ENCODE data around the gene TBC1D30. TPM values are rescaled to one million over a fixed set of nuclear protein-coding genes. Genes with fewer than 3 reads are reported as not detected.

The TBC1D30 gene
- total RNA-seq, 2 donors from 2014 or later: 0.20 to 0.23 TPM

- no peaks in the 10 kb centered on the region for H3K36me3 Mint-ChIP-seq (ENCODE audit: low read depth)
- no peak overlapping the region for H3K4me3 Mint-ChIP-seq
- no peaks in the 10 kb centered on the region for H3K4me1 Mint-ChIP-seq
- no peak for ATAC-seq
- peaks cover 40% of the 10 kb centered on the region for H3K27me3 Mint-ChIP-seq
- no peaks in the 10 kb centered on the region for H3K9me3 ChIP-seq (ENCODE audit: control insufficient read depth, low read length, poor library complexity, severe bottlenecking)
- H3K27ac Mint-ChIP-seq: no peak overlapping the region
- no peak for DNase-seq
Observed at GRCh38 chr12:64814432-64814831, 10.0 kb upstream of the TBC1D30 start.

- H3K27me3 Mint-ChIP-seq: peaks cover 32% of the 10 kb centered on the region
- no peaks in the 10 kb centered on the region for H3K36me3 Mint-ChIP-seq (ENCODE audit: low read depth)
- DNase-seq: no peak
- ATAC-seq: no peak
- H3K4me3 Mint-ChIP-seq: no peak overlapping the region
- no peaks in the 10 kb centered on the region for H3K9me3 ChIP-seq (ENCODE audit: control insufficient read depth, low read length, poor library complexity, severe bottlenecking)
- H3K27ac Mint-ChIP-seq: no peak overlapping the region
- no peaks in the 10 kb centered on the region for H3K4me1 Mint-ChIP-seq
Observed at GRCh38 chr12:64819816-64820402, 4.5 kb upstream of the TBC1D30 start.

DNA sequence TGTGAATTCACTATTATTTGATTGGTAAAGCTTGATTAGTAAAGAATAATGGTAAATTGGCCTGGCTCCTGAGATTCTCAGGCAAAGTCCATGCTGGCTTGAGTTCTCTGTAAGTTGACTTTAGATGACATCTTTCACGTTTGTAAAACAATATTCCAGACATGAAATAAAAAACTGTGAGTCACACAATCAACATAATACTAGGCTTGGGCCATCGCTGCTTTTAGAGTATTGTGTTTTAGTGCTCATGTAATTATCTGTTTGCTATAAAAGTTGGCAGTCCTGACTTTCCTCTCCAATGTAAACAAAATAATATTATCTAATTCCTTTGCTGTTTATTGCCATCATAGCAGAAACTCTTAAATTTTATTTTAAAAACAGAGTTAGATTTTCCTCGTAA lies 3.9 kb upstream of the TBC1D30 start:
- H3K4me1 Mint-ChIP-seq: peaks cover 3% of the 10 kb centered on the region
- no peak overlapping the region for H3K4me3 Mint-ChIP-seq
- DNase-seq (no peak), ATAC-seq (no peak)
- H3K27me3 Mint-ChIP-seq: peaks cover 39% of the 10 kb centered on the region
- no peaks in the 10 kb centered on the region for H3K36me3 Mint-ChIP-seq (ENCODE audit: low read depth)
- no peaks in the 10 kb centered on the region for H3K9me3 ChIP-seq (ENCODE audit: control insufficient read depth, low read length, poor library complexity, severe bottlenecking)
- H3K27ac Mint-ChIP-seq: no peak overlapping the region

DNA sequence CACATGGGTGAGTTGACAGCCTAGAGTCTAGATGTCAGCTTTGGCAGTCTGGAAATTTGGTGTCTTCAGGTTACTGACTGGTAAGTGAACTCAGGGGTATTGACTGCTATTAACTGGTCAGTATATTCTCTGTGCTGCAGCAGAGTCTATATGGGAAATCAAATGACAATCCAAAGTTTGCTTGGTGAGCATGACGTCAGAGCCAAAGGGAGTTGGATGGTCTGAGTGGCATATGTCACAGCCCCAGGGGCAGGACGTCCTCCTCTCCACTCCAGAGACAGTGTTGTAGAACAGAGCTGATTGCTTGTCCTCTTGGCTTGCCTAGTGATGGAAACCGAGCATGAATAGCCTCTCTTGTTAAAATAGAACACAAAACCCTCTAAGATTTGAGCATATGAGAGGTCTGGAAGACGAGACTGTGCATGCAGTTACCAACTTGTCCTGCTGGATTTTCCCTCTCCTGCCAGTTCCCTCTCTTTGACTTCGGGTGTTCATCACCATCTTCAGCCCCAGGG lies 3.3 kb upstream of the TBC1D30 start:
- Mint-ChIP-seq H3K27ac (no peak overlapping the region), H3K4me1 (peaks cover 7% of the 10 kb centered on the region)

GRCh38 chr12:64824130-64824499 lies 332 bp upstream of the TBC1D30 start:
- H3K9me3 ChIP-seq (ENCODE audit: control insufficient read depth, low read length, poor library complexity, severe bottlenecking): no peaks in the 10 kb centered on the region
- peaks cover 2% of the 10 kb centered on the region for H3K36me3 Mint-ChIP-seq (ENCODE audit: low read depth)
- ATAC-seq (no peak), DNase-seq (no peak)
- peaks cover 66% of the 10 kb centered on the region for H3K27me3 Mint-ChIP-seq
- H3K4me1 Mint-ChIP-seq: peaks cover 8% of the 10 kb centered on the region
- H3K4me3 Mint-ChIP-seq: peak overlapping the region; percentile 88
- H3K27ac Mint-ChIP-seq: no peak overlapping the region

More for the DNA sequence above, 3.3 kb upstream of the TBC1D30 start:
- H3K9me3 ChIP-seq (ENCODE audit: control insufficient read depth, low read length, poor library complexity, severe bottlenecking): no peaks in the 10 kb centered on the region
- DNase-seq (no peak), ATAC-seq (no peak)
- Mint-ChIP-seq H3K36me3 (ENCODE audit: low read depth) (no peaks in the 10 kb centered on the region), H3K27me3 (peaks cover 45% of the 10 kb centered on the region), H3K4me3 (no peak overlapping the region)

GRCh38 chr12:64825143-64826021 lies 935 bp downstream of the TBC1D30 start:
- peak; percentile 18 for ATAC-seq
- no peaks in the 10 kb centered on the region for H3K9me3 ChIP-seq (ENCODE audit: control insufficient read depth, low read length, poor library complexity, severe bottlenecking)
- Mint-ChIP-seq H3K36me3 (ENCODE audit: low read depth) (peaks cover 6% of the 10 kb centered on the region), H3K4me3 (peak overlapping the region; percentile 88), H3K27me3 (peaks cover 70% of the 10 kb centered on the region), H3K27ac (no peak overlapping the region), H3K4me1 (peaks cover 8% of the 10 kb centered on the region)
- no peak for DNase-seq

GRCh38 chr12:64826234-64826633 lies 1.8 kb downstream of the TBC1D30 start:
- Mint-ChIP-seq H3K4me3 (peak overlapping the region; percentile 49), H3K27me3 (peaks cover 65% of the 10 kb centered on the region), H3K36me3 (ENCODE audit: low read depth) (peaks cover 6% of the 10 kb centered on the region), H3K27ac (no peak overlapping the region), H3K4me1 (peaks cover 8% of the 10 kb centered on the region)
- ATAC-seq: peak; percentile 73
- peak in 1 of 3 donors; percentile 15 for DNase-seq
- peaks cover 2% of the 10 kb centered on the region for H3K9me3 ChIP-seq (ENCODE audit: control insufficient read depth, low read length, poor library complexity, severe bottlenecking)

- peaks cover 58% of the 10 kb centered on the region for H3K27me3 Mint-ChIP-seq
- H3K4me3 Mint-ChIP-seq: no peak overlapping the region
- peaks cover 2% of the 10 kb centered on the region for H3K9me3 ChIP-seq (ENCODE audit: control insufficient read depth, low read length, poor library complexity, severe bottlenecking)
- peaks cover 6% of the 10 kb centered on the region for H3K36me3 Mint-ChIP-seq (ENCODE audit: low read depth)
- H3K27ac Mint-ChIP-seq: no peak overlapping the region
- H3K4me1 Mint-ChIP-seq: peaks cover 8% of the 10 kb centered on the region
- no peak for ATAC-seq
- no peak for DNase-seq
Observed at GRCh38 chr12:64828713-64829112, 4.3 kb downstream of the TBC1D30 start.

- H3K27me3 Mint-ChIP-seq: peaks cover 28% of the 10 kb centered on the region
- no peak for ATAC-seq
- H3K27ac Mint-ChIP-seq: no peak overlapping the region
Observed at GRCh38 chr12:64833928-64834327, 9.5 kb downstream of the TBC1D30 start.

DNA sequence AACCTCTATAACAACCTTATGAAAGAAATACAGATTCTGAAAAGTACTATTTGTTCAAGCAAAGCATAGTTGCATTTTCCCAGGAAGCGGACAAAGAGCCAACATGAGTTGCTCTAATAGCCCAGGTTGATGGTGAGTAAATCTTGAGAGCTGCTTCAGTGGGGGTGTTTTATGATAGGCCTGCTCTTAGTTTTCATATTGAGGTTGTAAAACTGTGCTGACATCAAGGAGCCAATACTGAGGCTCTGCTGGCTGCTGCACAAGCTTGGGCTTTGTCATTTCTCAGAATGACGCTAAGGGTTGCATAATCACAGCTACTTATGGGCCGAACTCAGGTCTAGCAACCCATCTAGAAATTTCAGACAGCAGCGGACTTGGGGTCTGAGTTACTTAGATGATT lies 11.5 kb downstream of the TBC1D30 start:
- Mint-ChIP-seq H3K27me3 (peaks cover 12% of the 10 kb centered on the region), H3K27ac (no peak overlapping the region), H3K36me3 (ENCODE audit: low read depth) (peaks cover 2% of the 10 kb centered on the region), H3K4me1 (no peaks in the 10 kb centered on the region), H3K4me3 (no peak overlapping the region)
- ATAC-seq: no peak
- no peaks in the 10 kb centered on the region for H3K9me3 ChIP-seq (ENCODE audit: control insufficient read depth, low read length, poor library complexity, severe bottlenecking)
- DNase-seq: no peak

More at GRCh38 chr12:64833928-64834327, 9.5 kb downstream of the TBC1D30 start:
- no peak overlapping the region for H3K4me3 Mint-ChIP-seq
- no peak for DNase-seq
- no peaks in the 10 kb centered on the region for H3K4me1 Mint-ChIP-seq
- H3K9me3 ChIP-seq (ENCODE audit: control insufficient read depth, low read length, poor library complexity, severe bottlenecking): peaks cover 2% of the 10 kb centered on the region
- H3K36me3 Mint-ChIP-seq (ENCODE audit: low read depth): peaks cover 7% of the 10 kb centered on the region

- Mint-ChIP-seq H3K27me3 (peaks cover 12% of the 10 kb centered on the region), H3K27ac (no peak overlapping the region), H3K36me3 (ENCODE audit: low read depth) (peaks cover 2% of the 10 kb centered on the region), H3K4me3 (no peak overlapping the region), H3K4me1 (no peaks in the 10 kb centered on the region)
- DNase-seq (no peak), ATAC-seq (no peak)
- no peaks in the 10 kb centered on the region for H3K9me3 ChIP-seq (ENCODE audit: control insufficient read depth, low read length, poor library complexity, severe bottlenecking)
Observed at GRCh38 chr12:64836856-64837255, 12.4 kb downstream of the TBC1D30 start.

GRCh38 chr12:64837427-64837826 lies 13.0 kb downstream of the TBC1D30 start:
- Mint-ChIP-seq H3K27ac (no peak overlapping the region), H3K4me3 (no peak overlapping the region), H3K27me3 (peaks cover 12% of the 10 kb centered on the region), H3K36me3 (ENCODE audit: low read depth) (peaks cover 2% of the 10 kb centered on the region), H3K4me1 (no peaks in the 10 kb centered on the region)
- ATAC-seq: no peak
- H3K9me3 ChIP-seq (ENCODE audit: control insufficient read depth, low read length, poor library complexity, severe bottlenecking): no peaks in the 10 kb centered on the region
- no peak for DNase-seq

GRCh38 chr12:64840119-64840518 lies 15.7 kb downstream of the TBC1D30 start:
- peaks cover 2% of the 10 kb centered on the region for H3K36me3 Mint-ChIP-seq (ENCODE audit: low read depth)
- H3K27ac Mint-ChIP-seq: no peak overlapping the region
- ATAC-seq (no peak), DNase-seq (no peak)
- H3K27me3 Mint-ChIP-seq: peaks cover 8% of the 10 kb centered on the region
- no peaks in the 10 kb centered on the region for H3K4me1 Mint-ChIP-seq
- H3K9me3 ChIP-seq (ENCODE audit: control insufficient read depth, low read length, poor library complexity, severe bottlenecking): no peaks in the 10 kb centered on the region
- H3K4me3 Mint-ChIP-seq: no peak overlapping the region

Measured in T-helper 17 cell (primary cell).